ENCODE results near the gene HOXA3.

The HOXA3 gene

DNA sequence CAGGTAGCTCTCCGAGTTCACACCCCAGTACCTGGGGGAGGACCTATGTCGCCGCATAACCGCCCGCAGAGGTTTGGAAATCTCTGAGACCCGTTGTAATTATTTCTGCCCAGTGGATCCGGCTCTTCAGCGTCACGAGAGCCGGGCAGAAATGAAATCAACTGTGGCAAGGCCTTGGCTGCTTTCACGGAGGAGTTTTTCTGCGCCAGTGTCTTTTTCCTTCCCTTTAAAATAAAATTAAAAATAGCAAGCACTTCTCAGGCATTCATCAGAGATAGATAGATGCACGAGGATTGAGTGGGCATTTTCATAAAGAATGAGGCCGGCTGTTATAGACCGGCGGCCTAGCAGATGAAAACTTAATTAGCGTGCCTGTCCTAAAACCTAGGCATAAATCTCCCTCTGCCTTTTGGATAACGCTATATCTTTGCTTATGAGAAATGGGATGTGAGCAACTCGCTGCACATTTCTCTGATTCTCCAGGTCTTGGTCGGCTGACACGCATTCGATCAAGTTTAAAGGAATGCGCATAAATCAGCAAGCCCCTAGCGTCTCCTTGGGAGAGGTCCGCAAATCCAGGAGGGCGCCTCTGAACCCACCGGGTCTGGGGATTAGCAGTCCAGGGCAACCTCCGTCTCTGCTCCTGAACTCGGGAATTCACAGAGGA, 41.1 kb upstream of the HOXA3 start:
- H3K27ac ChIP-seq (replicated peaks): no peak overlapping the region
- TF ChIP-seq SPI1 (IDR thresholded peaks at IDR 0.05; ENCODE audit: borderline replicate concordance, low read depth) (no peak), POLR2AphosphoS5 (IDR thresholded peaks at IDR 0.05; ENCODE audit: low read depth) (no peak), REST (IDR thresholded peaks at IDR 0.05; ENCODE audit: insufficient replicate concordance, low read depth) (no peak), GABPA (IDR thresholded peaks at IDR 0.05; ENCODE audit: low read depth) (no peak)
- TF ChIP-seq, protein P1, sequence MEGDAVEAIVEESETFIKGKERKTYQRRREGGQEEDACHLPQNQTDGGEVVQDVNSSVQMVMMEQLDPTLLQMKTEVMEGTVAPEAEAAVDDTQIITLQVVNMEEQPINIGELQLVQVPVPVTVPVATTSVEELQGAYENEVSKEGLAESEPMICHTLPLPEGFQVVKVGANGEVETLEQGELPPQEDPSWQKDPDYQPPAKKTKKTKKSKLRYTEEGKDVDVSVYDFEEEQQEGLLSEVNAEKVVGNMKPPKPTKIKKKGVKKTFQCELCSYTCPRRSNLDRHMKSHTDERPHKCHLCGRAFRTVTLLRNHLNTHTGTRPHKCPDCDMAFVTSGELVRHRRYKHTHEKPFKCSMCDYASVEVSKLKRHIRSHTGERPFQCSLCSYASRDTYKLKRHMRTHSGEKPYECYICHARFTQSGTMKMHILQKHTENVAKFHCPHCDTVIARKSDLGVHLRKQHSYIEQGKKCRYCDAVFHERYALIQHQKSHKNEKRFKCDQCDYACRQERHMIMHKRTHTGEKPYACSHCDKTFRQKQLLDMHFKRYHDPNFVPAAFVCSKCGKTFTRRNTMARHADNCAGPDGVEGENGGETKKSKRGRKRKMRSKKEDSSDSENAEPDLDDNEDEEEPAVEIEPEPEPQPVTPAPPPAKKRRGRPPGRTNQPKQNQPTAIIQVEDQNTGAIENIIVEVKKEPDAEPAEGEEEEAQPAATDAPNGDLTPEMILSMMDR (IDR thresholded peaks at IDR 0.05; ENCODE audit: insufficient read depth, low read length): no peak
- H3K4me3 ChIP-seq (replicated peaks; ENCODE audit: insufficient read depth, low read length): peak overlapping the region; percentile 27; the same call in 1 of the 2 replicates
- H3K27me3 ChIP-seq (ENCODE audit: insufficient read depth, poor library complexity, severe bottlenecking): peaks cover 59% of the 10 kb centered on the region
- no peak for DNase-seq (ENCODE audit: low read depth in 1 of 2, low spot score in 1 of 2)

DNA sequence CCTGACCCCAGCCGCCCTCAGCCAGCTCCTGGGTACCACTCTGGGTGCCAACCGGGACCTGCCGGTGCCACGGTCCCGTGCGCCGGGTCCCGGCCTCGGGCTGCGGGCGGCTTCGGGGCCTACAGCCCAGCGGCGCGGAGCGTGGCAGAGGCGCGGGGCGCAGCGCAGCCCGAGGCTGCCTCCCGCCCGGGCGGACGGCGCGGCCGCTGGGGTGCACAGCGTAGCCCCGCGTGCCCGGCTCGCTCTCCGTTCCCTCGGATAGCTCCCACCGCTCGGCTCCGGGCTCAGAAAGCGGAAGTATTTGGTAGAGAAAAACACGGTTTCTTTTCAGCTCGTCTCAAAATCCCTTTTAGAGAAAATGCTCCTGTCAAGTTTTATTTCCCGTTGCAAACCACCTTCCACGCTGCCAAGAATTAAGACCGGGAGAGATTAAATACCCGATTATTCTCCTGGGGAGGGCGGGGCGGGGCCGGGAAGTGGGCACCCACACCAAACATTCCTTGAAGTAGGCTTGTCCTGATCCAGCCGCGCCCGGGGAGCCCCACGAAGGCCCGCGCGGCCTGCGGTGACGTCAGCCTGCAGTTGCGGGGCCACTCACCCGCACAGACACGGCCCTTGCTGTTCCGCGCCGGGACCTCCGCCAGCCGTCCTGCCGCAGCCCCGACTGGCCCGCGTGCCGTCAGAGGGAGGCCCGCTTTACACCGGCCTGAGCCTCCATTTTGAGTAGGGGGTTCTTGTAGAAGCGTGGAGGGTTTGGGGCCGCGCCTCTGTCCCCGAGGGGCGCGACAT, 40.4 kb upstream of the HOXA3 start:
- Histone ChIP-seq H3K27me3 (ENCODE audit: insufficient read depth, poor library complexity, severe bottlenecking) (peaks cover 59% of the 10 kb centered on the region), H3K27ac (replicated peaks) (no peak overlapping the region), H3K4me3 (replicated peaks; ENCODE audit: insufficient read depth, low read length) (peak overlapping the region; percentile 27)
- peak in 1 of 2 experiments; percentile 67 for DNase-seq (ENCODE audit: low read depth in 1 of 2, low spot score in 1 of 2)
- no peak for TF ChIP-seq POLR2AphosphoS5 (IDR thresholded peaks at IDR 0.05; ENCODE audit: low read depth)
- TF ChIP-seq, protein P1 (IDR thresholded peaks at IDR 0.05; ENCODE audit: insufficient read depth, low read length): no peak
- TF ChIP-seq GABPA (IDR thresholded peaks at IDR 0.05; ENCODE audit: low read depth): no peak
- TF ChIP-seq SPI1 (IDR thresholded peaks at IDR 0.05; ENCODE audit: borderline replicate concordance, low read depth): no peak
- TF ChIP-seq REST (IDR thresholded peaks at IDR 0.05; ENCODE audit: insufficient replicate concordance, low read depth): no peak

- Histone ChIP-seq H3K27me3 (ENCODE audit: insufficient read depth, poor library complexity, severe bottlenecking) (peaks cover 59% of the 10 kb centered on the region), H3K4me3 (replicated peaks; ENCODE audit: insufficient read depth, low read length) (peak overlapping the region; percentile 9), H3K27ac (replicated peaks) (no peak overlapping the region)
- TF ChIP-seq GABPA (IDR thresholded peaks at IDR 0.05; ENCODE audit: low read depth) (no peak), SPI1 (IDR thresholded peaks at IDR 0.05; ENCODE audit: borderline replicate concordance, low read depth) (no peak), POLR2AphosphoS5 (IDR thresholded peaks at IDR 0.05; ENCODE audit: low read depth) (no peak), REST (IDR thresholded peaks at IDR 0.05; ENCODE audit: insufficient replicate concordance, low read depth) (no peak)
- TF ChIP-seq, protein P1 (IDR thresholded peaks at IDR 0.05; ENCODE audit: insufficient read depth, low read length): no peak
- DNase-seq (ENCODE audit: low read depth in 1 of 2, low spot score in 1 of 2): no peak
These were observed 39.6 kb upstream of the HOXA3 start for GRCh38 chr7:27191833-27192545.

Measured in HL-60 (cell line).